IPS-18a (cell line): Measurements from ENCODE around the gene SERTAD3.
"Not testable (repeated sequence)": the region's sequence is repeated elsewhere in the genome, so short reads cannot be mapped to it uniquely, and the experiment has no call there.

Experiments
- H3K27ac ChIP-seq: one replicate; pipeline ENCODE4 v1.5.1; 2013; ENCODE audit warnings: low read length
- H3K27me3 ChIP-seq: one replicate; pipeline ENCODE4 v1.6.1; 2013; ENCODE audit warnings: mild to moderate bottlenecking, low read length; ENCODE audit not compliant: control insufficient read depth, insufficient read depth
- H3K36me3 ChIP-seq: one replicate; pipeline ENCODE4 v1.6.1; 2013; ENCODE audit warnings: low read depth, low read length; ENCODE audit not compliant: control insufficient read depth
- H3K4me1 ChIP-seq: one replicate; pipeline ENCODE4 v1.6.1; 2013; ENCODE audit warnings: low read depth, low read length; ENCODE audit not compliant: control insufficient read depth
- H3K4me3 ChIP-seq: one replicate; pipeline ENCODE4 v1.5.1; 2013; ENCODE audit warnings: low read length
- H3K9ac ChIP-seq: one replicate; pipeline ENCODE4 v1.6.1; 2013; ENCODE audit warnings: mild to moderate bottlenecking, low read length, moderate library complexity
- H3K9me3 ChIP-seq: one replicate; pipeline ENCODE4 v1.6.1; 2013; ENCODE audit warnings: low read depth, low read length; ENCODE audit not compliant: control insufficient read depth

SERTAD3 gene

DNA sequence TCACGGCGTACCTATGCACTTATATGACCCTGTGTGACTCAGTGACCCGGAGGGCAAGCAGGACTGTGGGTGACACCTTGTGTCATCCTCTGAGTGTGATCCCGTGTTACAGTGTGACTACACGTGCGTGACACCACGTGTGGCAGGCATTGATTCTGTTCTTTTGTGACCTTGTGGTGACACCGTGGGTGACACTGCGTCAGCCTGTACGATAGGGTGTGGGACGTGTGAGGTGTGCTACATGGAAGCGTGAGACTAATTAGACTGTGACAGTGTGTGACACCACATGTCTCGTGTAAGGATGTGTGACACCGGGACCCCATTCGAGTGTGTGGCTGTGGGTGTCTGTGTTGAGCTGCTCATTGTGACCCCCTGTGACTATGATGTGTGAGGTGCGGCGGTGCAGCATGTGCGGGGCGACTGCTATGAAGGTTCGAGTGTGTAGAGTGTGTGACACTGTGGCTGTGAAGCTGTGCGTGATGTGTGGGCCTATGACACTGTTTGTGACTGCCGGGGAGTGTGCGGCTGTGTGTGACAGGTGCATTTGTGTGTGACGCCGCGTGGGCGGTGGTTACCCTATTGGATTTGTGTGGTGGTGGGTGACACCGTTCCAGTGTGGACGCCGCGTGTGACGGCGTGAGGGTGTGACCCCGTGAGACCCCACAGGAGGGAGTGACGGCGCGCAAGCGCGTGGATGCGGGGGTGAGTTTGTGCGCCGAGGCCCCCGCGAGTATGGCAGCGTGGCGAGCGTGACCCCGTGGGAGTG is 22.3 kb upstream of the SERTAD3 start:
- H3K9me3 ChIP-seq, result no peaks in the 10 kb centered on the region
- no peak overlapping the region for H3K9ac ChIP-seq
- peaks cover 35% of the 10 kb centered on the region for H3K27me3 ChIP-seq
- no peak overlapping the region for H3K27ac ChIP-seq
- H3K36me3 ChIP-seq, result no peaks in the 10 kb centered on the region
- peaks cover 5% of the 10 kb centered on the region for H3K4me1 ChIP-seq
- peak overlapping the region; percentile 40 for H3K4me3 ChIP-seq

DNA sequence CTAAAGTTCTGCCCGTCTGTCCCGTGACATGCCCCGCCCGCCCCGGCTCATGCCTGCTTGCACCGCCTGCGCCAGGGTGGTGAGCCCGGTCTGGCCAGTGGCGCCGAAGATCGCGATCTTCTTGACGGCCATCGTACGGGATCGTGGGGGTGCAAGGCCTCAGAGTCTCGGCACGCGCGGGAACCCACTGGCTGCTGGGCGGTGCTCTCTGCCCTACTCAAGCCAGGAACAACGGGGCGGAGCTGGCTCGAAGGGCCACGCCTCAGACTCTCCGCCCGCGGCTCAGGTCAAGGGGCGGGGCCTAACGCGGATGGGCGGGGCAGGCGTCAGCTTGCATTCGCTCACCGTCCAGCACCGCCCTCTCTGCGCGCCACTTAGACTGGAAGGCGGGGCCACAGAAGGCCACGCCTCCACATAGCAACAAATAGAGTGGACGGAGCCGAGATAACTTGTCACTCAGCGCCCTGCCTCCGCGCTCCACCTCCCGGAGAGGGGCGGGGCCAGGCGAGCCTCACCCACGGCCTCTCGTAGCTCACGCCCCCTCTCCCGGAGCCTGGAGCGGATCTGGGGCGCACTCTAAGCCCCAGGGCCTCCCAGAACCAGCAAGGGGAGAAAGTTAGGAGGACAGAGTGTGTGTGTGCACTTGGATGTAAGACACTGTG is 21.6 kb upstream of the SERTAD3 start, which contains the start of gene BLVRB:
Gene BLVRB, minus strand, starts transcription at position 189 of the 662 bp plus-strand sequence. Its CDS starts 57 bp downstream, at position 132.
- Histone ChIP-seq H3K4me1 (peaks cover 5% of the 10 kb centered on the region), H3K9ac (no peak within 1 kb of the TSS), H3K27ac (no peak within 1 kb of the TSS), H3K36me3 (no peaks in the 10 kb centered on the region), H3K4me3 (peak within 1 kb of the TSS; percentile 51), H3K27me3 (peaks cover 35% of the 10 kb centered on the region), H3K9me3 (no peaks in the 10 kb centered on the region)

DNA sequence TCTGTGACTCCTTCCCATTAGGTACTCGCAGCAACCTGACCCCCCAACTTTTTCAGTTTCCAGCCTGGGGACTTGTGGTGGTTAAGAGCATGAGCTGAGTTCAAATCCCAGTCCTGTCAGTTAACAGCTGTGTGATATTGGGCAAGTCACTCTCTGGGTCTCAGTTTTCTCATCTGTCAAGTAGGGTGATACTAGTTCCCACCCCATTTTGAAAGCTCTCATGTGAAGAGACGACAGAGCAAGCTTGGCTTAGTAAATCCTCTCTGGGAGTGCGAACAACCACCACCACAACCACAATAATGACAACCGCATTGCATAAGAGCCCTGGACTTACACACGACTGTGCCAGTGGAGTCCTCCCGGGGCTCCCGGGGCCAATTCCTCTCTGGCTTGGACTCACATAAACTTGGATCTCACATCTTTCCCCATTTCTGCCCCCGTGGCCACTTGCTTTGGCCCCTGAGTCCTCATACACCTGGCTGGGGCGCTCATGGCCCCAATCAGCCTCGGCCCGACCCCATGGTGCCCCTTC is 21.0 kb upstream of the SERTAD3 start:
- H3K27ac ChIP-seq, result no peak overlapping the region
- H3K4me1 ChIP-seq, result peaks cover 5% of the 10 kb centered on the region
- H3K36me3 ChIP-seq, result no peaks in the 10 kb centered on the region
- no peaks in the 10 kb centered on the region for H3K9me3 ChIP-seq
- no peak overlapping the region for H3K9ac ChIP-seq
- H3K4me3 ChIP-seq, result peak overlapping the region; percentile 51
- H3K27me3 ChIP-seq, result peaks cover 35% of the 10 kb centered on the region

DNA sequence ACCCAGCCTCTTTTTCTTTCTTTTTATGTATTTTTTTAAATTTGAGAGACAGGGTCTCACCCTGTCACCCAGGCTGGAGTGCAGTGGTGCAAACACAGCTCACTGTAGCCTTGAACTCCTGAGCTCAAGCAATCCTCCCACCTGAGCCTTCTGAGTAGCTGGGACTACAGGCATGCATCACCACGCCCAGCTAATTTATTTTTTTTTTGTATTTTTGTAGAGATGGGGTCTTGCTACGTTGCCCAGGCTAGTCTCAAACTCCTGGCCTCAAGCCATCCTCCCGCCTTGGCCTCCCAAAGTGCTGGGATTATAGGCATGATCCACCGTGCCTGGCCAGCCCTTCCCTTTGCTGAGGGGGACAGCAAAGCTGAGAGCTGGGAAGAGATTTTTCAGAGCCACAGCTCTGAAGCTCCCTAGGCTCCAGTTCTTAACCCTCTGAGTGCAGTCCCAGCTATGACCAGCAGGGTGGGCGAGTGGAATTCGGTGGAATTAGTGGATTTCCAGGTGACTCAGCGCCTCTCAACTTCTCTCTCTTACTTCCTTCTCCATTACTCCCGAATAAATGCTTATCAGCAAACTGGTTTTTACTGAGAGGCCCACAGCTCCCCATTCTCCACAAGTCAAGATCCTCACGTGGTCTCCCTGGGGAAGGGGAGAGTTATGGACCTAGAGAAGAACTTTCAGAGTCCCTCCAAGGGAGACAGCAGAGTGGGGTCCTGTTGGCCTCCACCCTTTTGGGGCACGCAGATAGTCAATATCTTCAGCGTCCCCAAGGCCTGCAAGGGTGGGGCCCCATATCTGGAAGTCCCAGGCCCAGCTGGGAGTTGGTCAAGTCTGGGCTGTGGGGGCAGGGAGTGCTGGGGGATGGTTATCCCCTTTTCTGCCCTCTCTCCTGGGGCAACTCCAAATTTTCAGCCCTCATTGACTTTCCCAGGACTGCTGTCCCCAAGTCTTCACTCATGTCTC is 20.2 kb upstream of the SERTAD3 start:
- Histone ChIP-seq H3K36me3 (no peaks in the 10 kb centered on the region), H3K9ac (no peak overlapping the region), H3K27me3 (peaks cover 35% of the 10 kb centered on the region), H3K9me3 (no peaks in the 10 kb centered on the region), H3K4me3 (no peak overlapping the region), H3K27ac (no peak overlapping the region), H3K4me1 (peaks cover 5% of the 10 kb centered on the region)

DNA sequence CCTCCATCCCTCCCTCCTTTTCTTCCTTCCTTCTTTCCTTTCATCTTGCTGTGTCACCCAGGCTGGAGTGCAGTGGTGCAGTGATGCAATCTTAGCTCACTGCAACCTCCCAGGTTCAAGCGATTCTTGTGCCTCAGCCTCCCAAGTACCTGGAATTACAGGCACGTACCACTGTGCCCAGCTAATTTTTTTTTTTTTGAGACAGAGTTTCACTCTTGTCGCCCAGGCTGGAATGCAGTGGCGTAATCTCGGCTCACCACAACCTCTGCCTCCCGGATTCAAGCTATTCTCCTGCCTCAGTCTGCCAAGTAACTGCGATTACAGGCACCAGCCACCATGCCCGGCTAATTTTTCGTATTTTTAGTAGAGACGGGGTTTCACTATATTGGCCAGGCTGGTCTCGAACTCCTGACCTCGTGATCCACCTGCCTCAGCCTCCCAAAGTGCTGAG is 19.5 kb upstream of the SERTAD3 start:
- peaks cover 31% of the 10 kb centered on the region for H3K27me3 ChIP-seq
- not testable (repeated sequence) for H3K36me3 ChIP-seq, H3K27ac ChIP-seq, H3K9me3 ChIP-seq, H3K4me1 ChIP-seq, H3K9ac ChIP-seq, H3K4me3 ChIP-seq

DNA sequence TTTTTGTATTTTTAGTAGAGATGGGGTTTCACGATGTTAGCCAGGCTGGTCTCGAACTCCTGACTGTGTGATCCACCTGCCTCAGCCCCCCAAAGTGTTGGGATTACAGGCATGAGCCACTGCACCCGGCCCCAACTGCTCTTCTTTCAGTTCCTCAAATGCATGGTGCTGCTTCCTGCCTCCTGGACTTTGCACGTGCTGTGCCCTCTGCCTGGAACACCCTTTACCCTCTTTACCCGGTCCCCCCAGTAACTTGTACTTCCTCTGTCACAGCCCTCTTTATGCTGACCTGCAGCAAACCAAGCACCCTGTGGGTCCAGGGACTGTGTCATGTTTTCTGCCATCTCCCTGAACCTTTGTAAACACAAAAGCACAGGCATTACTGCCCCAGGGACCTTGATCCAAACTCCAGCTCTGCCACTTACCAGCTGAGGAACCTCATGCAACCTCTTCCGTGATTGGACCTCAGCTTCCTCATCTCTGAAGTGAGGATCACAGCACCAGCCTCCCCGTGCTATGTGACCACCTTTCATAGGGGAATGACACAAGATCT is 17.6 kb upstream of the SERTAD3 start:
- Histone ChIP-seq H3K27ac (no peak overlapping the region), H3K36me3 (no peaks in the 10 kb centered on the region), H3K9me3 (no peaks in the 10 kb centered on the region), H3K9ac (no peak overlapping the region), H3K27me3 (peaks cover 14% of the 10 kb centered on the region), H3K4me3 (no peak overlapping the region), H3K4me1 (peaks cover 5% of the 10 kb centered on the region)

DNA sequence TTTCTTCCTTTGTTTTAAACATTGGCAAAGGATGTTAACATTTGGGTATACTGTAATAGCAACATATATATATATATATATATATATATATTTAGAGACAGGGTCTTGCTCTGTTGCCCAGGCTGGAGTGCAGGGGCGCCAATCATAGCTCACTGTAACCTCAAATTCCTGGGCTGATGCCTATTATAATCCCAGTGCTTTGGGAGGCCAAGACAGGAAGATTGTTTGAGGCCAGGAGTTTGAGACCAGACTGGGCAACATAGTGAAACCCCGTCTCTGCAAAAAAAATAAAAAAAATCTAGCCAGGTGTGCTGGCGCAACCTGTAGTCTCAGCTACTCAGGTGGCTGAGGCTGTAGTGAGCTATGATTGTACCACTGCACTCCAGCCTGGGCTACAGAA is 16.1 kb upstream of the SERTAD3 start:
- Histone ChIP-seq H3K9me3 (no peaks in the 10 kb centered on the region), H3K4me1 (no peaks in the 10 kb centered on the region), H3K36me3 (no peaks in the 10 kb centered on the region), H3K27me3 (peaks cover 5% of the 10 kb centered on the region), H3K4me3 (no peak overlapping the region), H3K27ac (no peak overlapping the region), H3K9ac (no peak overlapping the region)

DNA sequence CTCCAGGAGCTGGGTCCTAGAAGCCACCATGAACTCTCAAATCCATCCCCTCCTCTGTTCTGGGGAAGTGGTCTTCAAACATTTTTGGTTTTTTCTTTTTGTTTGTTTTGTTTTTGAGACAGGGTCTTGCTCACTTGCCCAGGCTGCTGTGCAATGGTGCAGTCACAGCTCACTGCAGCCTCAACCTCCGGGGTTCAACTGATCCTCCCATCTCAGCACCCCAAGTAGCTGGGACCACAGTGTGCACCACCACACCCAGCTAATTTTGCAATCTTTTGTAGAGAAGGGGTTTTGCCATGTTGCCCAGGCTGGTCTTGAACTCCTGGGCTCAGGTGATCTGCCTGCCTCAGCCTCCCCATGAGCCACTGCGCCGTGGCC is 14.5 kb upstream of the SERTAD3 start:
- Histone ChIP-seq H3K4me1 (no peaks in the 10 kb centered on the region), H3K27ac (no peak overlapping the region), H3K4me3 (no peak overlapping the region), H3K9ac (no peak overlapping the region), H3K9me3 (no peaks in the 10 kb centered on the region), H3K36me3 (no peaks in the 10 kb centered on the region), H3K27me3 (no peaks in the 10 kb centered on the region)

DNA sequence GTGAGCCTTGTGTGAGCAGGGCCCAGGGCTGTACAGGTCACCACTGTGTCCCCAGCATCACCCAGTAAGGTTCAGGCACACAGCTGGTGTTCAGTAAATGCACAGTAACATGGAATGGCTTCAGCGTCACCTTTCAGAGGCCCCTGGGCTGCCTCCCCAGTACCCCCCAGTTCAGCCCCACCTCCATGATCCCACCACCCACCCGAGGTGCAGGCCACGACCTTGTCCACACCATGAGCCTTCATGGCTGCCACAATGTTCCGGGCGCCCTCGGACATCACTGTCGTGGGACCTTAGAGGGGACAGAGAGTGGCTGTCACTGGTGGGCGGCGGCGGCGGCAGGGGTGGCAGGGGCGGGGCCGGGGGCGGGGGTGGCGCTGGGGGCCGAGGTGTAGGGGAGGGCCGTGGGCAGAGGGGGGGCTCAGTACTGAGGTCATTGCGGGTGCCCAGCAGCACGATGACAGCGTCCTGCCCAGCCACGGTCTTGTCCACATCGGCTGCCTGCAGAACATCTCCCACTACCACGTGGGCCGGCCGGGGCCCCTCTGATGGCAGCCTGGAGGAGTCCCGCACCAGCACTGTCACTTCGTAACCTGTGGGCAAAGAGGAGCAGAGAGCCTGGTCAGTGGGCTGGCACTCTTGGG is 13.9 kb upstream of the SERTAD3 start:
- H3K4me1 ChIP-seq, result no peaks in the 10 kb centered on the region
- H3K27ac ChIP-seq, result no peak overlapping the region
- no peak overlapping the region for H3K9ac ChIP-seq
- no peaks in the 10 kb centered on the region for H3K9me3 ChIP-seq
- H3K36me3 ChIP-seq, result no peaks in the 10 kb centered on the region
- no peaks in the 10 kb centered on the region for H3K27me3 ChIP-seq
- no peak overlapping the region for H3K4me3 ChIP-seq

DNA sequence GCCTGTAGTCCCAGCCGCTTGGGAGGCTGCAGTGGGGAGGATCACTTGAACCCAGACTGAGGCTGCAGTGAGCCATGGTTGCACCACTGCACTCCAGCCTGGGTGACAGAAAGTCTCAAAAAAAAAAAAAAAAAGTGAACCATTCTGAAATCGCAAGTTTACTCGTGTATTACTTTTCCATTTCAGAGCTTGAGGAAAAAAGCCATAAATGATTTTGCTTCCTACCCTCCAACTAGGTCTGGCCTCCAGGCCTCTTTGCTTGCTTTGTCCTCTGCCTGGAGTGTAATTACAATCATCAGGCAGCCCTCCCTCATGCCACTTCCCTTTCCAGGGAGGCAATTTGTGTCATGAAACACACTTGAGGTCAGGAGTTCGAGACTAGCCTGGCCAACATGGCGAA is 12.9 kb upstream of the SERTAD3 start:
- H3K9ac ChIP-seq, result no peak overlapping the region
- no peaks in the 10 kb centered on the region for H3K36me3 ChIP-seq
- no peak overlapping the region for H3K27ac ChIP-seq
- no peak overlapping the region for H3K4me3 ChIP-seq
- no peaks in the 10 kb centered on the region for H3K27me3 ChIP-seq
- no peaks in the 10 kb centered on the region for H3K9me3 ChIP-seq
- H3K4me1 ChIP-seq, result no peaks in the 10 kb centered on the region
